Upper lobe of right lung (tissue), 1 donor: ENCODE data around the gene MRM2. TPM values are rescaled to one million over a fixed set of nuclear protein-coding genes. Genes with fewer than 3 reads are reported as not detected.

Experiments
- ATAC-seq: fragments of 200-7000 bp; cut with Tn5 transposase; one replicate; pipeline ENCODE4 v1.9.1; 2020; ENCODE audit warnings: mild to moderate bottlenecking, moderate library complexity
- DNase-seq: peaks from one replicate; pipeline ENCODE4 v3.0.0-alpha.2; 2020
- H3K27ac ChIP-seq: fragments of 200-600 bp; one replicate; pipeline ENCODE4 v1.8.0; 2022
- H3K27me3 ChIP-seq: fragments of 200-600 bp; one replicate; pipeline ENCODE4 v1.8.0; 2022; ENCODE audit warnings: mild to moderate bottlenecking
- H3K36me3 ChIP-seq: fragments of 200-600 bp; one replicate; pipeline ENCODE4 v1.8.0; 2022
- H3K4me1 ChIP-seq: fragments of 200-600 bp; one replicate; pipeline ENCODE4 v1.8.0; 2022
- H3K4me3 ChIP-seq: fragments of 200-600 bp; one replicate; pipeline ENCODE4 v1.8.0; 2022; ENCODE audit warnings: mild to moderate bottlenecking
- H3K9me3 ChIP-seq: fragments of 200-600 bp; one replicate; pipeline ENCODE4 v1.8.0; 2022
- intact Hi-C: fragments of 100-400 bp; cut with DNase I; formaldehyde crosslinking; loops from one replicate; pipeline ENCODE4 v1.11.0; 2022
- total RNA-seq: library from RNA; stranded (reverse); fragmentation: NEBNext Ultra II Directional; extraction: Animal tissue kit (Norgen Biotek cat#: 25700); gene quantifications from one replicate; pipeline ENCODE4 v1.2.1, GENCODE V29; 2021
- TF ChIP-seq, protein P1 (sequence below): fragments of 200-600 bp; IDR thresholded peaks from one replicate; pipeline ENCODE4 v1.8.0; 2022; ENCODE audit warnings: antibody characterized with exemption
- donor health status: DM: no; HTN: yes; CAD: no; lungs with severe emphysema.

MRM2 gene
- total RNA-seq, 1 donor from 2014 or later, result 23.7 TPM

DNA sequence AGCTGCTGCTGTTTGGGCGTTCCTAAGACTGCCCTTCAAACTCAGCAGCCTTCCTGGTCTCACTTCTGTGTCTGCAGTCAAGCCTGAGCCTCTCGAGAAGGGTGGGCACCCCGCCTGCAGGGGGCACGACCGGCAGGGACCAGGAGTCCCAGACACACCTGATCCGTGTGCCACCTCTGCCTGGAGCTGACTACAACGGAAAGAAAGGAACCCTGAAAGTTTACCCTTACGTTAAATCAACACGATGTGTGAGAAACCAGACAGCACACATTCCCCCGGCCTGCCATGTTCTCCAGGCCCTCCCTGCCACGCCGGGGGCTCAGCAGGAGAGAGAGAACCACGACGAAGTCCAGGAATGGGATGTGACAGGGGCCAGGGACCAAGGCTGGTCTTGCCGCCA, 14.3 kb downstream of the MRM2 start:
- peaks cover 42% of the 10 kb centered on the region for H3K36me3 ChIP-seq
- H3K27me3 ChIP-seq, result no peaks in the 10 kb centered on the region
- H3K4me1 ChIP-seq, result peaks cover 13% of the 10 kb centered on the region
- intact Hi-C loops, result no loop called here
- no peak for DNase-seq
- no peak overlapping the region for H3K4me3 ChIP-seq
- no peaks in the 10 kb centered on the region for H3K9me3 ChIP-seq
- TF ChIP-seq, protein P1, sequence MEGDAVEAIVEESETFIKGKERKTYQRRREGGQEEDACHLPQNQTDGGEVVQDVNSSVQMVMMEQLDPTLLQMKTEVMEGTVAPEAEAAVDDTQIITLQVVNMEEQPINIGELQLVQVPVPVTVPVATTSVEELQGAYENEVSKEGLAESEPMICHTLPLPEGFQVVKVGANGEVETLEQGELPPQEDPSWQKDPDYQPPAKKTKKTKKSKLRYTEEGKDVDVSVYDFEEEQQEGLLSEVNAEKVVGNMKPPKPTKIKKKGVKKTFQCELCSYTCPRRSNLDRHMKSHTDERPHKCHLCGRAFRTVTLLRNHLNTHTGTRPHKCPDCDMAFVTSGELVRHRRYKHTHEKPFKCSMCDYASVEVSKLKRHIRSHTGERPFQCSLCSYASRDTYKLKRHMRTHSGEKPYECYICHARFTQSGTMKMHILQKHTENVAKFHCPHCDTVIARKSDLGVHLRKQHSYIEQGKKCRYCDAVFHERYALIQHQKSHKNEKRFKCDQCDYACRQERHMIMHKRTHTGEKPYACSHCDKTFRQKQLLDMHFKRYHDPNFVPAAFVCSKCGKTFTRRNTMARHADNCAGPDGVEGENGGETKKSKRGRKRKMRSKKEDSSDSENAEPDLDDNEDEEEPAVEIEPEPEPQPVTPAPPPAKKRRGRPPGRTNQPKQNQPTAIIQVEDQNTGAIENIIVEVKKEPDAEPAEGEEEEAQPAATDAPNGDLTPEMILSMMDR, result no peak
- ATAC-seq, result no peak
- no peak overlapping the region for H3K27ac ChIP-seq

DNA sequence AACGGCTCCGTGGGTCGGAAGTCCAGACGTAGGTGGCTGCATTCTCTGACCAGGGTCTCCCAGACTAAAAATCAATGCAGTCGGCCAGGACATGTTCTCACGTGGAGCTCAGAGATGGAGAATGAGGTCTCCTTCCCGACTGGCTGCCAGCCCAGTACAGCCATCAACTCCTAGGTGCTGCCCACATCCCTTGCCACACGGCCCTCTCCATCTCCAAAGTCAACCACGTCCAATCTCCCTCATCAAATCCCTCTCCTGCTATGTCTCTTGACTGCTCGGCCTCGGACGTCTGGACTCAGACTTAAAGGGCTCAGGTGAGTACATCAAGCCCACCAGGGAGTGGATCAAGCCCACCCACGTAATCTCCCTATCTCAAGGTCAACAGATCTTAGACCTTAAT, 16.2 kb downstream of the MRM2 start:
- peak overlapping the region; percentile 63 for H3K27ac ChIP-seq
- no peaks in the 10 kb centered on the region for H3K27me3 ChIP-seq
- TF ChIP-seq, protein P1, result no peak
- H3K36me3 ChIP-seq, result peaks cover 59% of the 10 kb centered on the region
- DNase-seq (no peak), ATAC-seq (no peak)
- peaks cover 4% of the 10 kb centered on the region for H3K4me1 ChIP-seq
- H3K9me3 ChIP-seq, result no peaks in the 10 kb centered on the region
- no peak overlapping the region for H3K4me3 ChIP-seq
- intact Hi-C loops, result no loop called here

DNA sequence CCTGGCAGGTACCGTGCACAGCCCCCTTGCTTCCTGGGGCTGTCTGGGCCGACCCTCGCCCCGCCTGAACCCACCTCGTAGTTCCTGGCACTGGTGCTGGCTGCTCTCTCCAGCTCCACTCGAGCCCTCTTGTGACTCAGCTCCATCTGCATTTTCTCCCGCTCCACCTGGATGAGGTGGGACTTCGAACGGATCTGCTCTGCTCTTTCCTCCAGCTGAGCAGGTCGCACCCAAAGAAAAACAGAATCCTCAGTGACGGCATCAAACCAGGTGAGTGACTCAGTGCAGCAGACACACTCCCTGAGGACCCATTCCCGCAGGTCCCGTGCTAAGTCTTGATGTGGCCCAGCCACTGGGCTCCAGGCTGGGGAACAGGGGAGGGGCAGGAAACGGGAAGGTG, 16.7 kb downstream of the MRM2 start:
- Histone ChIP-seq H3K27ac (peak overlapping the region; percentile 63), H3K36me3 (peaks cover 64% of the 10 kb centered on the region), H3K4me3 (no peak overlapping the region), H3K27me3 (no peaks in the 10 kb centered on the region), H3K4me1 (no peaks in the 10 kb centered on the region), H3K9me3 (no peaks in the 10 kb centered on the region)
- TF ChIP-seq, protein P1, result no peak
- ATAC-seq (peak; percentile 78), DNase-seq (peak; percentile 76)
- intact Hi-C loops, result no loop called here

DNA sequence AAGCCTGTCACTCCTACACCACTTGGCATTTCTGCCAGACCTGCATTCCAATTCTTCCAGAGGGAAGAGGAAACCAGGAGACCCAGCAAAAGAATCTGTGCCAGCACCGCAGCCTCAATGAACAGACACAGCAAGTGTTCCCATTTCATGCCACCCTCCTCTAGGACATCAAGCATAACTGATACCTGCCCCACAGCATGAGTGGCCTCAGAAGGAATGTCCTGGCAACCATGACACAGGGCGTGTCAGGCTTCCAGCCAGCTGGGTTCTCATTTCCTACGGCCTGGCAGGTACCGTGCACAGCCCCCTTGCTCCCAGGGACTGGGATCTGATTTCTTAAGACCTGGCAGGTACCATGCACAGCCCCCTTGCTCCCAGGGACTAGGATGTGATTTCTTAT, 17.1 kb downstream of the MRM2 start:
- no peaks in the 10 kb centered on the region for H3K9me3 ChIP-seq
- peaks cover 66% of the 10 kb centered on the region for H3K36me3 ChIP-seq
- no peak overlapping the region for H3K4me3 ChIP-seq
- DNase-seq (peak; percentile 85), ATAC-seq (peak; percentile 86)
- intact Hi-C loops, result no loop called here
- TF ChIP-seq, protein P1, result no peak
- H3K4me1 ChIP-seq, result no peaks in the 10 kb centered on the region
- H3K27ac ChIP-seq, result peak overlapping the region; percentile 63
- no peaks in the 10 kb centered on the region for H3K27me3 ChIP-seq

DNA sequence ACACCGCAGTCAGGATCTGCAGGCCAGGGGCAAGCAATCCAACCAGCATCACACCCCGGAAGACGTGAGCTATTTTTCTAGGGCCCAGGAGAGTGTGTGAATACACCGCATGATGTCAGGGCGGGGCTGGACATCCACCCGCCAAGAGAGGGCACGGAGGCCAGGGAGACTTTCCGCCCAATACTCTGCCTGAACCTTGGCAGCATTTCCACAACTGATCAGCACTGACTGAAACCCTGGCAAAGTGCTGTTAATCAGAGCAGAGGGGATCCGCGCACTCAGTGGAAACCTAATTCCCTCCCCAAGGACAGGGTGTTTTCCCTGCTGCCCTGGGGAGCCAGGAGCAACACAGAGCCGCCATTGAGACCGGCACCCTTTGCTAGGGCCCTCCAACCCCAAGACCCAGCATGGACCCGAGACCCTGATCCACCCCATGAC, 17.5 kb downstream of the MRM2 start:
- H3K9me3 ChIP-seq, result no peaks in the 10 kb centered on the region
- peaks cover 63% of the 10 kb centered on the region for H3K36me3 ChIP-seq
- no peaks in the 10 kb centered on the region for H3K27me3 ChIP-seq
- DNase-seq (no peak), ATAC-seq (no peak)
- TF ChIP-seq, protein P1, result no peak
- no peak overlapping the region for H3K4me3 ChIP-seq
- H3K4me1 ChIP-seq, result no peaks in the 10 kb centered on the region
- peak overlapping the region; percentile 63 for H3K27ac ChIP-seq
- intact Hi-C loops, result no loop called here

GRCh38 chr7:2223321-2223720, 18.7 kb downstream of the MRM2 start:
- DNase-seq, result no peak
- no peak overlapping the region for H3K4me3 ChIP-seq
- H3K27ac ChIP-seq, result no peak overlapping the region
- no peaks in the 10 kb centered on the region for H3K27me3 ChIP-seq
- H3K36me3 ChIP-seq, result peaks cover 62% of the 10 kb centered on the region
- H3K9me3 ChIP-seq, result no peaks in the 10 kb centered on the region
- TF ChIP-seq, protein P1, result no peak
- H3K4me1 ChIP-seq, result no peaks in the 10 kb centered on the region
- intact Hi-C loops, result no loop called here
- no peak for ATAC-seq
